A549 (cell line): ENCODE data around the gene CD81. TPM values are rescaled to one million over a fixed set of nuclear protein-coding genes. Genes with fewer than 3 reads are reported as not detected.

ENCODE experiments used
- ATAC-seq, 2 experiments: fragments of 200-7000 bp in 1 of 2; fragments of >200 bp in 1 of 2; cut with Nextera tagmentation in 1 of 2; cut with Tn5 transposase in 1 of 2; 3 replicates each; pipeline versions ENCODE4 v1.8.0 to v1.9.1; 2018 to 2020; ENCODE audit warnings: mild to moderate bottlenecking in 1 of 2, moderate library complexity in 1 of 2
- CTCF ChIA-PET: fragments of 300-600 bp; sonication (Branson Sonifier 250); formaldehyde crosslinking; extraction: SDS; loops from one replicate; lab custom pipeline; 2021; ENCODE audit warnings: antibody characterized with exemption, inconsistent platforms; lab: Yijun Ruan, JAX
- POLR2A ChIA-PET: fragments of 350-600 bp; formaldehyde crosslinking; extraction: SDS; loops from one replicate; lab custom pipeline; 2021; ENCODE audit warnings: antibody characterized with exemption, inconsistent platforms; lab: Yijun Ruan, JAX
- DNase-seq, 2 experiments: peaks; one replicate each; pipeline versions ENCODE4 v3.0.0 to v3.0.0-alpha.2; 2011 to 2016; ENCODE audit warnings: low read depth in 1 of 2, low spot score in 1 of 2
- FAIRE-seq: peaks from 2 replicates; lab custom pipeline; 2011; peaks lifted over from hg19 to GRCh38; lab: Jason Lieb, UNC
- H3K27ac ChIP-seq, 2 experiments: fragments of >200 bp; sonication (Bioruptor Twin); formaldehyde crosslinking; 3 replicates each; pipeline ENCODE4 v1.5.1; 2016 to 2017
- H3K4me1 ChIP-seq: fragments of >200 bp; sonication (Bioruptor Twin); formaldehyde crosslinking; 3 replicates; pipeline ENCODE4 v1.6.1; 2016
- H3K4me2 ChIP-seq: fragments of >200 bp; sonication (Bioruptor Twin); formaldehyde crosslinking; 3 replicates; pipeline ENCODE4 v1.6.1; 2016
- H3K4me3 ChIP-seq: fragments of >200 bp; sonication (Bioruptor Twin); formaldehyde crosslinking; 3 replicates; pipeline ENCODE4 v1.5.1; 2016
- H3K9me3 ChIP-seq: fragments of >200 bp; sonication (Bioruptor Twin); formaldehyde crosslinking; 3 replicates; pipeline ENCODE4 v1.6.1; 2016
- BHLHE40 ChIP-seq: IDR thresholded peaks from 2 replicates; pipeline ENCODE4 v1.6.1; 2012; ENCODE audit warnings: low read depth, low read length, inconsistent platforms
- CEBPB ChIP-seq, 2 experiments: fragments of >200 bp in 1 of 2; sonication (Bioruptor Twin) in 1 of 2; formaldehyde crosslinking in 1 of 2; IDR thresholded peaks; 2 replicates each; pipeline ENCODE4 v1.6.1; 2012 to 2016
- CHD2 ChIP-seq: fragments of 150-350 bp; IDR thresholded peaks from 2 replicates; pipeline ENCODE4 v1.6.1; 2014; ENCODE audit warnings: low read length; ENCODE audit not compliant: partially characterized antibody
- CTCF ChIP-seq: fragments of >200 bp; sonication (Bioruptor Twin); formaldehyde crosslinking; IDR thresholded peaks from 3 replicates; pipeline ENCODE4 v1.5.1; 2016
- EP300 ChIP-seq, 2 experiments: fragments of >200 bp; sonication (Bioruptor Twin); formaldehyde crosslinking; IDR thresholded peaks; 2 replicates in 1 of 2; 3 replicates in 1 of 2; pipeline ENCODE4 v1.6.1; 2016 to 2017
- FOXS1 ChIP-seq: fragments of 250-450 bp; sonication (Bioruptor Pico); IDR thresholded peaks from 2 replicates; pipeline ENCODE4 v1.5.0; 2020; ENCODE audit warnings: mild to moderate bottlenecking, moderate library complexity
- HES2 ChIP-seq: fragments of >200 bp; sonication (Bioruptor Twin); formaldehyde crosslinking; IDR thresholded peaks from 2 replicates; pipeline ENCODE4 v1.6.1; 2016
- HOXB13 ChIP-seq: fragments of 250-450 bp; sonication (Bioruptor Pico); IDR thresholded peaks from 2 replicates; pipeline ENCODE4 v1.5.0; 2020; ENCODE audit warnings: low read depth, mild to moderate bottlenecking, moderate library complexity
- HOXB5 ChIP-seq: fragments of 250-450 bp; sonication (Bioruptor Pico); IDR thresholded peaks from 2 replicates; pipeline ENCODE4 v1.5.0; 2020; ENCODE audit warnings: mild to moderate bottlenecking, moderate library complexity
- KDM1A ChIP-seq: fragments of 200-600 bp; sonication (generic); IDR thresholded peaks from 2 replicates; pipeline ENCODE4 v1.6.1; 2016; ENCODE audit warnings: low read depth, mild to moderate bottlenecking
- MAX ChIP-seq: IDR thresholded peaks from 2 replicates; pipeline ENCODE4 v1.6.1; 2012
- MAZ ChIP-seq: fragments of 150-350 bp; IDR thresholded peaks from 2 replicates; pipeline ENCODE4 v1.6.1; 2014; ENCODE audit warnings: antibody characterized with exemption, low read depth, low read length, borderline replicate concordance
- NR3C1 ChIP-seq: fragments of >200 bp; sonication (Bioruptor Twin); formaldehyde crosslinking; IDR thresholded peaks from 3 replicates; pipeline ENCODE4 v1.6.1; 2017
- POLR2AphosphoS2 ChIP-seq: conservative IDR thresholded peaks from 2 replicates; pipeline ENCODE4 v1.6.1; 2012; ENCODE audit warnings: low read length, improper control_type of control experiment, inconsistent platforms
- RAD21 ChIP-seq, 2 experiments: fragments of >200 bp in 1 of 2; sonication (Bioruptor Twin) in 1 of 2; formaldehyde crosslinking in 1 of 2; IDR thresholded peaks in 1 of 2; conservative IDR thresholded peaks in 1 of 2; 2 replicates in 1 of 2; 3 replicates in 1 of 2; pipeline ENCODE4 v1.6.1; 2012 to 2018; ENCODE audit warnings: inconsistent platforms in 1 of 2
- RCOR1 ChIP-seq: fragments of 150-350 bp; IDR thresholded peaks from 2 replicates; pipeline ENCODE4 v1.6.1; 2014; ENCODE audit warnings: antibody characterized with exemption, low read length, low read depth
- RFX5 ChIP-seq: fragments of 450-650 bp; IDR thresholded peaks from 2 replicates; pipeline ENCODE4 v1.7.1; 2014; ENCODE audit warnings: antibody characterized with exemption, mild to moderate bottlenecking, moderate library complexity
- SREBF2 ChIP-seq: fragments of 450-650 bp; IDR thresholded peaks from 2 replicates; pipeline ENCODE4 v1.6.1; 2014; ENCODE audit warnings: mild to moderate bottlenecking, moderate library complexity
- USF2 ChIP-seq: fragments of 450-650 bp; IDR thresholded peaks from 2 replicates; pipeline ENCODE4 v1.6.1; 2014; ENCODE audit warnings: antibody characterized with exemption
- ZC3H11A ChIP-seq: fragments of 450-650 bp; IDR thresholded peaks from 2 replicates; pipeline ENCODE4 v1.6.1; 2014; ENCODE audit warnings: antibody characterized with exemption, mild to moderate bottlenecking
- ZNF302 ChIP-seq: fragments of 250-450 bp; sonication (Bioruptor Pico); IDR thresholded peaks from 2 replicates; pipeline ENCODE4 v1.9.0; 2021; ENCODE audit warnings: inconsistent platforms, mild to moderate bottlenecking, moderate library complexity
- ZSCAN20 ChIP-seq: fragments of 250-450 bp; sonication (Bioruptor Pico); IDR thresholded peaks from 2 replicates; pipeline ENCODE4 v1.8.0; 2022; ENCODE audit warnings: mild to moderate bottlenecking, moderate library complexity
- WGBS: methylation state at CpG from one replicate; pipeline ENCODE4 v1.1.6; 2017; ENCODE audit errors: missing lambda C conversion rate; 5-methylcytosine and 5-hydroxymethylcytosine counted together
- polyA plus RNA-seq, 4 experiments: library from polyadenylated mRNA; depleted of rRNA in 3 of 4; stranded (reverse); fragments of >200 nt; fragmentation: RNase III in 1 of 4; extraction: RNeasy Plus Mini Kit Qiagen cat#74134 plus additional on column Dnase treatment in 1 of 4; gene quantifications; 2 replicates in 3 of 4; 3 replicates in 1 of 4; pipeline ENCODE4 v1.2.3, GENCODE V29; 2011 to 2017
- TF ChIP-seq, protein P1 (sequence below): fragments of 250-450 bp; sonication (Bioruptor Pico); IDR thresholded peaks from 2 replicates; pipeline ENCODE4 v1.5.0; 2020; ENCODE audit warnings: low read depth, mild to moderate bottlenecking, moderate library complexity

Gene CD81
- polyA plus RNA-seq, 2 of the 4 experiments (the other 2 are of a cell fraction) = 125 to 247 TPM

- ChIA-PET POLR2A (no interaction called here), CTCF (interaction anchor here (0.8 to 31.0 kb wide), 10 partner anchors 9 to 223 kb away, joined by 3 to 903 read pairs (median 6); partner anchors contain the start of genes C11orf21, TSPAN32 and TSSC4)
- TF ChIP-seq HES2 = no peak
- no peak for TF ChIP-seq SREBF2
- no peak for TF ChIP-seq BHLHE40
- TF ChIP-seq RCOR1 = no peak
- no peak for TF ChIP-seq ZC3H11A
- no peak for TF ChIP-seq ZSCAN20 (CRISPR knock-in tag)
- no peak for TF ChIP-seq ZNF302 (CRISPR knock-in tag)
- TF ChIP-seq HOXB13 = no peak
- TF ChIP-seq CTCF = no peak
- TF ChIP-seq MAZ = no peak
- no peak for TF ChIP-seq KDM1A
- TF ChIP-seq EP300 (IDR thresholded peaks at IDR 0.05) = no peak
- TF ChIP-seq HOXB5 (CRISPR knock-in tag) = no peak
- no peak for TF ChIP-seq RAD21 (conservative IDR thresholded peaks at IDR 0.05 in 1 of 2, IDR thresholded peaks at IDR 0.05 in 1 of 2)
- H3K4me1 ChIP-seq = no peaks in the 10 kb centered on the region
- no peak overlapping the region for H3K4me2 ChIP-seq
- no peak for FAIRE-seq
- H3K4me3 ChIP-seq = no peak overlapping the region
- no peak for DNase-seq
- ATAC-seq = no peak
- no peak overlapping the region for H3K27ac ChIP-seq
- 55% methylated on average over 10 of the region's 16 CpGs for WGBS
- no peaks in the 10 kb centered on the region for H3K9me3 ChIP-seq
Measured at GRCh38 chr11:2409126-2409525, 32.0 kb downstream of the CD81 start.

GRCh38 chr11:2409611-2410468, 32.7 kb downstream of the CD81 start:
- ATAC-seq (no peak), DNase-seq (no peak), FAIRE-seq (no peak)
- ChIA-PET CTCF (interaction anchor here (1.2 to 31.0 kb wide), 8 partner anchors 10 to 224 kb away, joined by 3 to 903 read pairs (median 8); partner anchors contain the start of genes C11orf21, TSPAN32 and TSSC4), POLR2A (no interaction called here)
- 65% methylated on average over 30 of the region's 42 CpGs for WGBS
- no peaks in the 10 kb centered on the region for H3K9me3 ChIP-seq
- no peak overlapping the region for H3K27ac ChIP-seq
- H3K4me3 ChIP-seq = no peak overlapping the region
- TF ChIP-seq POLR2AphosphoS2 = no peak
- TF ChIP-seq USF2 = no peak
- no peak for TF ChIP-seq ZSCAN20 (CRISPR knock-in tag)
- TF ChIP-seq CHD2 = no peak
- no peak for TF ChIP-seq HES2
- no peak for TF ChIP-seq HOXB5 (CRISPR knock-in tag)
- TF ChIP-seq MAX = no peak
- no peak for TF ChIP-seq FOXS1 (CRISPR knock-in tag)
- TF ChIP-seq RCOR1 = no peak
- TF ChIP-seq RFX5 = no peak
- no peak for TF ChIP-seq SREBF2
- TF ChIP-seq, protein P1, sequence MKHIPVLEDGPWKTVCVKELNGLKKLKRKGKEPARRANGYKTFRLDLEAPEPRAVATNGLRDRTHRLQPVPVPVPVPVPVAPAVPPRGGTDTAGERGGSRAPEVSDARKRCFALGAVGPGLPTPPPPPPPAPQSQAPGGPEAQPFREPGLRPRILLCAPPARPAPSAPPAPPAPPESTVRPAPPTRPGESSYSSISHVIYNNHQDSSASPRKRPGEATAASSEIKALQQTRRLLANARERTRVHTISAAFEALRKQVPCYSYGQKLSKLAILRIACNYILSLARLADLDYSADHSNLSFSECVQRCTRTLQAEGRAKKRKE (CRISPR knock-in tag) = no peak
- TF ChIP-seq CEBPB (IDR thresholded peaks at IDR 0.05) = no peak
- no peak for TF ChIP-seq NR3C1
- no peaks in the 10 kb centered on the region for H3K4me1 ChIP-seq
- no peak overlapping the region for H3K4me2 ChIP-seq
